NCI-H187 (cell line): Measurements from ENCODE around the gene TTLL1.

Experiments
- DNase-seq, 2 experiments: peaks; one replicate each; lab custom pipeline; 2025; lab: John Stamatoyannopoulos, UW

TTLL1 gene

DNA sequence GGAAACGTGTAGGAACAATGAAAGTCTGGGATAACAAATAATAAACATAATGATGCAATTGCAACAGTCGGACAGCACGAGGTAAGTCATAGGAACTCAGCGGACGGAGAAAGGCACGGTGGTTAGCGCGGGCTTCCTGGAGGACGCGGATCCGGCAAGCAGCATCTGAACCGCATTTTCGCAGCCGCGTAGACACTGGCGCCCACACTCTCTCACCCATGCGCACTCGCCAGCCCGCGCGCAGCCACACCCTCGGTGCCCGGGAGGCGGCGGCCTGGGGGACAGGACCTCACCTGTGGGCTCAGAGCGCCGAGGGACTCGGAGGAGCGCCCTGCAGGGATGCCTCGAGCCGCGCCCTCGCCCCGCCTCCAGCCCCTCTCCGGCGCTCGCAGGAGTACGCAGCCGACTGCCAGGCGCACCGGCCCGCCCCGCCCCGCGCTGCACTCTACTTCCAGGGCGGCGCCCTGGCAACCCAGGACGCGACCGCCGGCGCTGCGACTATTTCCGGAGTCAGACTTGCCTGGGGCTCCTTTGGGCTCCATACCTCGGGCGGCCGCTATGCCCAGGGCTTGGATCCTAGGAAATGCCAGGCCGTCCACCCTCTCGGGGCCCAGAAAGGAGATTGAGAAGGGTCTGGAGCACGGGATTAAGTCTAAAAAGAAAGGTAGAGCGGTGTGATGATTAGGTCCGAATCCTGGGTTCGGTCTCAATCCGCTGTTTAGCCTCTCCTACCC is at the start of gene TTLL1:
TTLL1 (minus strand) TSS at position 408 of the 734 bp plus-strand sequence. CDS start 13,805 bp downstream, outside the sequence.
- peak; percentile 44 to 66 for DNase-seq

DNA sequence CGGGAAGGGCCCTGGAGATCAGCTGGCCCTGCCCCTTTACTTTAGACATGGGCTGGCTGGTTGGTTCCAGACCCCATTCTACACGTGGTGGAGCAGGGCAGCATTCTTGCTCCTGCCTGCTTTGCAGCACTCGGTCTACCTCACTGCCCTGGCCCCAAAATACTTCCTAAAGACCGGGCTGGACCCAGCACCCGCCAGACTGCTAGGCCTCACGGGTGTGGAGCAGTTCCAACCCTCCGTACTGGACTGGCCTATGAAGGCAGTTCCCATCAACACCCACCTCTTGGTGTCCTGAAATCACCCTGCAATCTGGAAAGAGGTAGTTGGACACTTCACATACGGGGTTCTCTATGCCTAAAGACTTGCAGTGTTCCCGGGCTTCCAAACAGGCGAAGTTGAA is 47.6 kb upstream of the TTLL1 start:
- no peak for DNase-seq

DNA sequence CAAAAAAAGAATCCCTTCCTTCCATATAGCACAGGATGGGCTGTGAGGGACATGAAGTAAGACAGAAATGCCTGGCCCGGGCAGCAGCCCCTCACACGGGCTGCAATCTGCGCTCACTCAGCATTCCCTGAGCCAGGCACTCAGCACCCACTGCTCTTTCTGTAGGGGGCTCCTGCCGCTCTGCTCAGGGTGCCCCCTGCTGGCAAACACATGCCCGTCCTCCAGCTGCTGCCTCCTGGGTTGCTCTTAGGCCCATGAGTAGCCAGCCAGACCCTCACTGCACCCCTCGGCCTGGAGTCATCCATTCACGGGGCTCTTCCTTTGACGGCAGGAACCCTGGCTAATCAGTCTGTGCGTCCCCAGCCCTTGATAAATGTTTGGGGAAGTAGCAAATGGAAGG is 47.1 kb upstream of the TTLL1 start:
- no peak for DNase-seq

DNA sequence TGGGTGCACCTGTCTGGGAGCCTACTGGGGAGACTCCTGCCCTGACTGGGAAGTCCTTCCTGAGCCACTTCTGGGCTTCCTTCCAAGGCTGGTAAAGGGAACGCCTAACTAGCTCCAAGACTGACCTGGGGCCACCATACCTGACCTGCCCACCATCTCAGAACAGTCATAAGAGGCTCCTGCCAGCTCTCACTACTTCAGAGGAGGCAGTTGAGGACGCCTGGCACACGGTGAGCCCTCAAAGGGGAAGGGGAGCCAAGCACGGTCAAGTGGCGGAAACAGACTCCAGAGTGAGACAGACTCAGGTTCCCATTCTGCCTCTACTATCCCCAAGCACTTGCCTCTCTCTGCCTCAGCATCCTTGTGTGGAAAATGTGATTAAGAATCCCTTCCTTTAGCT is 46.4 kb upstream of the TTLL1 start:
- no peak for DNase-seq

DNA sequence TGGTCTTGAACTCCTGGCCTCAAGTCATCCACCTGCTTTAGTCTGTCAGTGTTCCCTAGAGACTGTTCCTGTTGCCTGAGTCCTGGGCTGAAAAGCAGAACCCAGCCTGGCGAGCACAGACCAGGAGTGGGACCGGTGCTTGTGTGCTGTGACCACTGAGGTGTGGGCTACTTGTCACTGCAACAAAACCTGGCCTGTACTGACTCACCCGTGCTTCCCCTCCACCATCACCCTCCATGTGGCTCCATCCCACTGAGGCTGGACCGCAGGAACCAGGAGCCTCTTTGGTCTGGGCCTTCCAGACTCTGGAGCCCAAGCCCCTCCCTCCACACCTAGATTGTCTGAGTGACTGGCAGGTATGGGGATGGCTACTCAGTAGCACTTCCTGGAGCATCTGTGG is 45.4 kb upstream of the TTLL1 start:
- DNase-seq: no peak

DNA sequence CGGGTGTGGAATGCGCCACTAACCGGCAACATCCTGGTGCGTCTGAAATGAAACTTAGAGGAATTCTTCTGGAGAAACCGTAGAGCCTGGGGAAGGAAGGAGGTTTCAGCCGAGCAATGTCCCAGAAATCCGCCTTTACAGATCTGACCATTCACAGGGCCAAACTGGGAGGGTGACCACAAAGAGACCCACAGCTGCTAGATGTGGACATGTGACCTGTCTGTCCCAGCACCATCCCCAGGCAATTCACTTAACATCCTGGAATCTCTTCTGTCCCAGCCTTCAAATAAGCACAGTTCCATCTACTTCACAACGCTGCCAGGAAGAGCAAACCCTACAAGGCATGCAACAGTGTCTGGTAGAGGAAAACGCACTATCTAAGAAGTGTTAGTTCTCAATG is 44.2 kb upstream of the TTLL1 start:
- DNase-seq: no peak

DNA sequence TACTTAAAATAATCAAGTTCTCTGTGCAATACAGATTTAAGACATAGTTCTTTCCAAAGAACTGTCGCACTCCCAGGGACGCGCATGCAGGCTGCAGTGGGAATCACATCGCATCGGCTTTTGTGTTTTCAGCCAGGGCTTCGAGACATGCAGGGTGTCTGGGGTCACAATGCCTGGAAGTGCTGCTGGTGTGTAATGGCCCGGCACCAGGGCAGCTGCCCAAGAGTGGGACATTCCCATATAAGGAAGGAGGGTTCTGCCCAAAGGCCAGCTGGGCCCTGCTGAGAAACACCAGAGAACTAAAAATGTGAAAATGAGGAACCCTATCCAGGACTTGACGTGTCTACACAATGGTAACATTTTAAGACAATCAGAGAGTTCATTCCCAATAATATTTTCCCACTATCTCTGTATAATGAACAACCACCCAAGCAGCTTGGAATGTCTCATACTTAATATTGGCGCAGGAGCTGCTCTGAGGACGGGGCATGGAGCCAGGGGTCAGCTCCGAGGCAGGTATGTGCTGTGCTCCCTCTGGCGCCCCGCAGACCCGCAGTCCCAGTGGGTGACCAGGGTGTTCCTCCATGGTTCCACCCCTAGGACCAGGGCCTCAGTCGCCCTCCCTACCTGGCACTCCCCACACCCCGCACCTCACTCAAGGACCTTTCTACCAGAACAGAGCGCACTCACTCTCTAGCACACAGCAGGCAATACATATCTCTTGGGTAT is 42.7 kb upstream of the TTLL1 start:
- DNase-seq: no peak

DNA sequence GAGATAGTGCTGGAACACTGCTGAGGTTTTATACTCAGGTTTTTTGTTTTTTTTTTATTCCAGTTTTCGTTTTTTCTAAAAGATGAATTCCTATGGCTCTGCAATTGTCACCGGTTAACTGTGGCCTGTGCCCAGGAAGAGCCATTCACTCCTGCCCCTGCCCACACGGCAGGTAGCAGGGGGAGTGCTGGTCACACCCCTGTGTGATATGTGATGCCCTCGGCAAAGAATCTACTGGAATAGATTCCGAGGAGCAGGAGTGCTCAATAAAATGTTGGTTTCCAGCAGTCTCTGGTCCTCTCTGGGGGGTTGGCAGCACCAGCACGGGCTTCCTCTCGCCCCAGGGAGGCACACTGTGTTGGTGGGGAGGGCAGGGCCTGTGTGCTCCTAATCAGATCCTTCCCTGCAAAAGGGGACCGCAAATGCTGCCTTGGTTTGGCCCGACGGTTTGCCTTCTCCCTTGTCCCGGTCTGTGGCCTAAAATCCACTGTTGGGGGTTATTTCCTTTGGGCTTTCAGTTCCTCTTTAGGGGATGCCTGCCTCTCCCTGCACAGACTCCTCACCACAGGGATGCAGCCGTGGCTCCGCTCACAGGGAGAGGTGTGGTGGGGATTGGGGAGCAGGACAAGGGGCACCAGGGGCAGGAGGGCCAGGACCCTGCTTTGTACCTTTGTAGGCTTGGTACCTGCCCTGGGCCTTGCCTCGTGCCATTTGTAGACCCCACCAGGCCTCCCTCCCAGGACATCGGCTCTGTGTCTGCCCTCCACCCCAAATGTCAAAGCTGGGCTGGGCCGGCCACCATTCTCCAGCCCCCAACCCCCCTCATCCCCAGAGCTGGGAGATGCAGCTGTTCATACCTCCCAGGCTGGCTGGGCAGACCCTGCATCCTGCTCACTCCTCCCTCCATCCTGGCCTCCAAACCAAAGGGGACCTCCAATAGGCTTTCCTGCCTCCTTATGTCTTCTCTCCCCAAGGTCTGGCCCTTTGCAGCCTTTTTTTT is 40.5 kb upstream of the TTLL1 start:
- DNase-seq: no peak

DNA sequence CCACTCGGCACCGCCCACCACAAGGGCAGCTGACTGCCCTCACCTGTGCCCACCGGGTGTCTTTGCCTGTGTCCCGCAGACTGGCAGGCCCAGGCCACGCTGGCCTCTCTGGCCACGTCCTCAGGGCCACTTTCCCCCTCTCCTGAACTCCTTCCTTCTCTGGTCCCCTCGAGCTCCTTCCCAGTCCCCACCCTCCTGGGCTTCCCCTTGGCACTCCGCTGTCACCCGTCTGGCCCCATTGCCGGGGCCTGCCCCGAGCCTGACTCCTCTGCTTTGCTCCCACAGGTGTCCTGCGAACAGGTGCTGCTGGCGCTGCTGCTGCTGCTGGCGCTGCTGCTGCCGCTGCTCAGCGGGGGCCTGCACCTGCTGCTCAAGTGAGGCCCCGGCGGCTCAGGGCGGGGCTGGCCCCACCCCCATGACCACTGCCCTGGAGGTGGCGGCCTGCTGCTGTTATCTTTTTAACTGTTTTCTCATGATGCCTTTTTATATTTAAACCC is 39.8 kb upstream of the TTLL1 start:
- peak; percentile 27 to 61 for DNase-seq

DNA sequence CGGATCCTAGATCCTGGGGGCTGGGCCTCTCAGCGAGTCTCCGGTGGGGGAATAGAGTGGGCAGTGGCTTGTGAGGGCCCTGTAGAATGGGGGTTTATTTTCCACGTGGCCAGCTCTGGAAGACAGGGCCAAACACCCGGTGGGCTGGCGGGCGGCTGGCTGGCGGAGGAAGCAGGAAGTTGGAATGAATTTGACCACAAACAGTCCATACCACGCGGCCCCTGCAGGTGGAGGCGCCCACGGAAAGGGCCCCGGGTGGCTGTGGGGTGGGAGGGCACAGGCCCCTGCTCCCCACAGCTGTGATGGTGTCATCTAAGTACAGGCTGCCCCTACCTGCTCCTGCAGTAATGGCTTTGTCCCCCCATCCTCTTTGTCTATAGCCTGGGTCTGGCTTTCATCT is 38.9 kb upstream of the TTLL1 start:
- no peak for DNase-seq

DNA sequence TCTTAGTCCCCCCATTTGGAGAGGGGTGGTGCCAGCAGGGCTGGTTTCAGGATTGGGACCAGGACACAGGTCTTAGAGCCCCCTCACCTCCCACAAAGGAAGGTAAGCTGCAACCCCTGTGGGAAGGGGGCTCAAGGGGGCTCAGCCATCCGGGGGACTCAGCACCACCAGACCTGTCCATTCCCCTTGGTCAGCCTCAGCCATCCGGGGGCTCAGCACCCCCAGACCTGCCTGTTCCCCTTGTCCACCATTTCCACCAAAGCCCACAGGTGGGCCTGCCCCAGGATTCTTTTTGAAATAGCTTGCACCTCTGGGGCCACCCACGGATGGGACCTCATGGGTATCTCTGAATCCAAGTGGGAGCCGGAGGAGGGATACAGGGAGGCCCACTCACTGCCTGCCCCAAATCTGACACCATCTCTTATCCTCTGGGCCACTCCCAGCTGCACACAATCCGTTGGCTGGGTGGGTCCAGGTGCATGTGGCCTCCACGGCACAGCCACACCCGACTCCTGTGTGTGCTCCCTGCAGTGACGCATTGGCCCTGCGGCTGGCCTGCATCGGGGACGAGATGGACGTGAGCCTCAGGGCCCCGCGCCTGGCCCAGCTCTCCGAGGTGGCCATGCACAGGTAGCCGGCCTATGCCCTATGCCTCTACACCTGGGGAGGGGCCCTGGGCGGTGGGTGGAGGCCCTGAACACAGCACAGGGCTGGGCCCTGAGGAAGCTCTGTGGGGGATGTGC is 38.1 kb upstream of the TTLL1 start:
- DNase-seq: no peak

DNA sequence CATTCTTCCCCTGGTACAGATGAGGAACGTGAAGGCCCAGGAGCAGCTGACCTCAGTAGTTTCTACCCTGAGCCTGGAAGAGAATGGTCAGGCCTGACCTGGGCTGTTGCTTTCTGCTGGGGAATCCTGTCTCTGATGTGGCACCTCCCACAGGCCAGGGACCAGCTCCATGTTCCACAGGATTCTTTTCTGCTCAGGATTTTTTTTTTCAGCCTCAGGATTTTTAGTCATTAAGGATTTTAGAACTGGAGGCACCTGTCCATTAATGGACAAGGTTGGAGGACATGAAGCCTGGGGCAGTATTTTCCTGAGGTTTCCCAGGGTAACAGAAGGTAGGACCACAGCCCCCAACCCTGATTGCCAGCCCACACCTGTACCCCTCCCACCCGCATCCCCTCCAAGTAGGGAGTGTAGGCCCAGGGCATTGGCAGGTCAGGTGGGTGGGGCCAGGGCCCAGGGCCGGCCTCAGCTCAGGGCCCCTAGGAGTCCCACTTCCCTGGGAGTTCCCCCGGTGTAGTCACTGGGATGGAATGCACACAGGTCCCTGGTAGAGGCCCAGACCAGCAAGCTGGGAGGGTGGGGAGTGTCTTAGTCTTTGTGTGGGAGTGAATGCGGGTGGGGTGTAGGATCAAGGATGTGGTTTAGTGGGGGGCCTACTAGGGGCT is 37.4 kb upstream of the TTLL1 start:
- DNase-seq: no peak

DNA sequence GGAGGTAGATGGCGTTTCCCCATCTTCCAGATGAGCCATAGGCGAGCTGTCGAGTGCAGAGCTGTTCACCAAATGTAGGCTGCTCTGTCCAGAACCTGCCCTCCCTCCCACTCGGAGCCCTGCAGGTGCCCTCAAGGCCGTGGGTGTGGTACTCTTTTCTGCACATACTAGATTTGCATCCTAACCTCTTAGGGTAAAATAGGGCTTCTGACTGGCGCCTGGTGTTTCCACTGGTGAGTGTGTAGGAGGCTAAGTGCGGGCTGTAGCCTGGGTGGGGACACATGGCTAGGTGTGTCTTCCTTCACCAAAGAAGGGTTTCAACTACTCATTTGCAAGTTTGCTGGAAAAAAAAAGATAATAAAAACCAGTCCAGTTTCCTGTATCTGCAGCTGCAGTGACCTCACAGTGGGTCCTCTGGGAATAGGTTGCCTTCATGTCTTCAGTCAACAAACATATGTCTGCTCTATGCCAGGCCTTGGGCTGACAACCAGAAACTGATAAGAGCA is 29.8 kb upstream of the TTLL1 start:
- DNase-seq: no peak

DNA sequence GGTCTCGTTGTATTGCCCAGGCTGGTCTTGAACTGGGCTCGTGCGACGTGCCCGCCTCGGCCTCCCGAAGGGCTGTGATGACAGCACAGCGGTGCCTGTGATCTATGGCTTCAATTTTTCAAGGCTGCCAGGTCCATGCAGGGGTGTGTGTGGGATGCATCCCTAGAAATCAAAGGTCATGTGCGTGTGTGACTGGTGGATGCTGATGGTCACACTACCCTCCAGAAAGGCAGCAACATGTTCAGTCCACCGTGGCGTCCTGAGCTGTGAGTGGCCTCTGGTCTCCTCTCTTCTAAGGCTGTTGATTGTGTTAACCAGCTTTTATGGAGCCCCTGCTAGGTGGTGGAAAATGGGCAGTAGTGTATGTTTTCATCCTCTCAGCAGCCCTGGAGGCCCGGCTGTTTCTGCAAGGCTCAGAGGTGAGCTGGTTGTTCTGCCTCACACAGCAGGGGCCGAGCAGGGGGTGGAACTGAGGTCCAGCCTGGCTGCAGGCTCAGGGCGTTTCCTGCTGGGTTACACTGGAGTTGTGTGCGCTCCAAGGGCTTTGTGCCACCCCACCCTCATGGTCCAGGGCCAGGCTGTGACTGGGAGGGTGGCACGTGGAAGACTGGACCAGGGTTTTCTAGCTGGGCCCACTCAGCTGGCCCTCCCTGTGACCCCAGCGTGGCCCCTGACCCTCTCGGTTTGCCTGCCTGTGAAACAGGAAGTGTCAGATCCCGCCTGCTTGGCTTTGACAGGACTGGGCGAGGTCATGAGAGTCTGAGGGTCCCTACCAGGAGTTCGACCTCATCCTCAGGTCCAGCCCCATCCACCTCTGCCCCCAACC is 29.0 kb upstream of the TTLL1 start:
- no peak for DNase-seq

DNA sequence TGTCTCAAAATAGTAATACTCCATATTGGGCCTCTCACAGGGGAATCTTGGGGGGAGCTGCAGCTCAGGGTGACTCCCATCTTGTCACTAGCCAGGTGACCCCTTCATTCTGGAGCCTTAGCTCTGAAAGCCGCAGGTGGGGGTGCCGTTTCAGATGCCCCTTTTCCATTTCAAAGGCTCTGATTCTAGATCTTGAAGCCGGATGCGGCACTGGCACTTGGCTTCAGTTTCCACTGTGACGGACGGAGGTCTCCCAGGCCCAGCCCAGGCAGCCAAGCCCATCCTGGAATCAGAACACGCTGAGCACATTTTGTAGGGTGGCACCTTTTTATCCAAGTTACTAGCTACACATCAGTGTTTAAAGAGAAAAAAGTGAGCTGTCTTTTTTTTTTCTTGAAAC is 27.7 kb upstream of the TTLL1 start:
- no peak for DNase-seq

DNA sequence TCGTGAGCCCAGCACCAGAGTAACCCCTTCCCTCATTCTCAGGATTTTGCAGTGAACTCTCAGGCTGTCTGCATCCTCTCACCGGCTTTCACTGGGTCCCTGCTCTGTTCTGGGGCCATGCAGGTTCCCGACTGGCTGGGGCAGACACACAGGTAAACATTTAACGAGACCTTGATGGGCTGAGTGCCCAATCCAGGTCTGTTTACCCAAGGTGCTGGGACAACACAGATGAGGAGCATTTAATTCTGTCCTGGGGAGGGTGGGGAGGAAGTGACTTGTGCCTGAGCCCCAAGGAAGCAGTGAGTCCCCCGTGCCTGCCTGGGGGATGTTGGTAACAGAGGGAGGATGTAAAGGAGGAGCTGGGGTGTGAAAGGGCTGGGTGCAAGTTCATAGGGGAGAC is 25.8 kb upstream of the TTLL1 start:
- DNase-seq: no peak

DNA sequence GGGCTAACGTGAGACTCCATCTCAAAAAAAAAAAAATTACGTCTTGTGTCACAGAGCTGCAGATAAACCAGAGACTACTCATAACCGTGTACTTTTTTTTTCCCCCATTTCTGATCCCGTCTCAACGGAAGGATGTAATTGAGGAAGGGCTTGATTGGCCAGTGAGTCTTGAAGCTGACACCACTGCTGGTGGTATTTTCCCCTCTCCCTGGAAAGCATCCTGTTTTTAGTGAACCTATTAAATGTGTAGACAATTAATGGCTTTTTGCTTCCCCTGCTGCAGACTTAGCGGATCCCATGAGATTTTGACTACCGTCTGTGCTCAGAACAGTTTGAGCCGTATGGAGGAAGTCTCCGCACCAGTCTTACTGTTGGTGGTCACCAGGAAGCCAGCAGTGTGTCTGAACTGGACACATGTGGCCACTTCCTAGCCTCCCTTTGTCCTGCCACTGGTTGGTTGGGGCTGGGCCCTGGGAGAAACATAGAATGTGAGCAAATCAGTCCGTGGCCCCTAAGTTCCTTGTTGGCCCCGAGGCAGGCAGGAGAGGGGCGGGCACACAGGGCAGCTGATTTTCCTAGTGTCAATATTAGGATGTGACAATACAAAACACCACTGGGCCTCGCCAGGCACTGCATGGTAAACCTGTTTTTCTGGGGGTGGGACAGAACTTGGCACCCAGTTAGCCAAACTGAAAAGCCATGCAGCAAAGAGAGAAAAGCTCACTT is 24.5 kb upstream of the TTLL1 start:
- no peak for DNase-seq

DNA sequence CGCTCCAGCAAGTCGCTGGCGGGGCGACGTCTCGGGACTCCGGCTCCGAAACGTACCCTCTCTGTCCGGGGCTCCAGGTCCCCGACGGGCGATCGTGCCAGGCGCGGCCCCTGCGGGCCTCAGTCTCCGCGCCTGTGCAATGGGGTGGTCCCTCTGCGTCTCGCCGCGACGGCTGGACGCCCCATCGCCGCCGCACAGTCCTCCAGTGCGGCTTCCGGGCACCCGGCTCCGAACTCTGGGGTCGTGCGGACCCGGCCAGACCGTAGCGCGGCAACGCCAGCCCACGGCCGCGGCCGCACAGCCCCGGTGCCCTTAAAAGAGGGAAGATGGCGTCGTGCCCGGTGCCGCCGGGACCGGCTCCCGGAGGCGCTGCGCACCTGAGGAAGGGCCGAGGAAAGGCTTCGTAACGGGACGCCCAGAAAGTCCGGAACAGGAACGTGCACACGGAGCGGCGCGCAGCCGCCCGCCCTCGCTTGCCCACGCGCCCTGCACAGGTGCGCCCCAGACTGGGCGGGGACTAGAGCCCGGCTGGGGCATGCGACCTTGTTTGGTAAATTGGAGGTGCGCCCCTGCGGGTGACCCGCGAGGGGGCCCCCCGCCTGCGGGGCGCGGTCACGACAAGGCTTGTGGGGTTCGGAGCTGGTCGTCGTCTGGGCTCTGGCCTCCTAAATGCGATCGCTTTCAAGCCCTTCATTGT is 21.9 kb upstream of the TTLL1 start:
- no peak for DNase-seq
